ENCODE measurements around the gene SCAMP2. TPM values are rescaled to one million over a fixed set of nuclear protein-coding genes. Genes with fewer than 3 reads are reported as not detected.

SCAMP2 gene
- total RNA-seq, 1 donor from 2014 or later = 39.3 TPM

DNA sequence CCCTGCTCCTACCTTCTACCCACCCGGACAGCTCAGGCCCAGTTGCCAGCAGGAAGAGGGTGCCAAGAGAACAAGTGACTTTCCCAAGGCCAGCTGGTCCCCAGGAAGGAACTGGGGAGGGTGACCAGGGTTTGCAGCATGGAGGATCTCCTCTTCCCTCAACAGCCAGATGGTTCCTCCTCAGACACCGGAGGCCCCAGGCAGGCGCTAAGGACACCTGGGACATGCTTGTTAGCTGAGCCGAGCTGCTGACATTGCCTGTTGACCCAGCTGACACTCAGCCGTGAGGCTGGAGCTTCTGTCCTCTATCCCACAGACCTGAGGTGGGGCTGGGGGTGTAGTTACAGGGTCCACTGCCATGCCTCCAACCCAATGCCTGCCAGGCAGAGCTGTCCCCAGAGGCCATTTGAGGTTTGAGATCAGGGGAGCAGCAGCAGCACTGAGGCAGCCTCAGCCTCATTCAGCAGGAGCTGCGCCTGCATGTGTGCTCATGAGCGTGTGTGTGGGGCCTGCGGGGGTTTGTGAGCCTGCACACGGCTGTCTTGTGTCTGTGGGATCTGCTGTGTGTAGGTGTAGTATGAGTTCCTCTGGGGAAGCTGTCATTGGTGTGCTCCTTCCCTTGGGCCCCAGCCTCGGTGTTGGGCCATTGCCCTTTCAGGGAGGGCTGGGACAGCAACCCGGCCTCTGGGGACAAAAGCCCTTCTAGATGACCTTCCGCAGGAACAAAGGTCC is 39.6 kb downstream of the SCAMP2 start:
- H3K4me3 ChIP-seq (ENCODE audit: low read depth, low read length) = no peak overlapping the region
- TF ChIP-seq, protein P1, sequence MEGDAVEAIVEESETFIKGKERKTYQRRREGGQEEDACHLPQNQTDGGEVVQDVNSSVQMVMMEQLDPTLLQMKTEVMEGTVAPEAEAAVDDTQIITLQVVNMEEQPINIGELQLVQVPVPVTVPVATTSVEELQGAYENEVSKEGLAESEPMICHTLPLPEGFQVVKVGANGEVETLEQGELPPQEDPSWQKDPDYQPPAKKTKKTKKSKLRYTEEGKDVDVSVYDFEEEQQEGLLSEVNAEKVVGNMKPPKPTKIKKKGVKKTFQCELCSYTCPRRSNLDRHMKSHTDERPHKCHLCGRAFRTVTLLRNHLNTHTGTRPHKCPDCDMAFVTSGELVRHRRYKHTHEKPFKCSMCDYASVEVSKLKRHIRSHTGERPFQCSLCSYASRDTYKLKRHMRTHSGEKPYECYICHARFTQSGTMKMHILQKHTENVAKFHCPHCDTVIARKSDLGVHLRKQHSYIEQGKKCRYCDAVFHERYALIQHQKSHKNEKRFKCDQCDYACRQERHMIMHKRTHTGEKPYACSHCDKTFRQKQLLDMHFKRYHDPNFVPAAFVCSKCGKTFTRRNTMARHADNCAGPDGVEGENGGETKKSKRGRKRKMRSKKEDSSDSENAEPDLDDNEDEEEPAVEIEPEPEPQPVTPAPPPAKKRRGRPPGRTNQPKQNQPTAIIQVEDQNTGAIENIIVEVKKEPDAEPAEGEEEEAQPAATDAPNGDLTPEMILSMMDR (conservative IDR thresholded peaks at IDR 0.05; ENCODE audit: low read depth, low read length) = no peak
- DNase-seq (ENCODE audit: low read depth) = no peak

DNA sequence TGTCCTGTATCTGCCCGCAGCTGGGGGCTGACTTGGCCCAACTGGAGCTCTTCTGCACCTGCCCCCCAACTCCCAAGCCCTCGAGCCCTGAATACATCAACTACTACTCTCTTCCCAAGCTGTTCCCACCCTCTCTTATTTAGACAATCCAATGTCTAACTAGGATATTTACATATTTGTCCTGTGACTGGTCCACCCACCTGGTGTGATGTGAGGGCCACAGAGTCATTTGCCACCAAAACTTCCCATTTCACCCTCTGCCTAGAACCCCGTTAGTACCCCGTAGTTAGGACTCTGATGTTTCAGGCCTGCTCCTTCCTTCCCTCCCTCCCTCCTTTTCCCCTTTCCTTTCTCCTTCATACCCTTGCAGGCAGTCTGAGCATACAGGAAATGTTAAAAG is 40.3 kb downstream of the SCAMP2 start:
- TF ChIP-seq, protein P1 (conservative IDR thresholded peaks at IDR 0.05; ENCODE audit: low read depth, low read length) = no peak
- no peak for DNase-seq (ENCODE audit: low read depth)
- no peak overlapping the region for H3K4me3 ChIP-seq (ENCODE audit: low read depth, low read length)

DNA sequence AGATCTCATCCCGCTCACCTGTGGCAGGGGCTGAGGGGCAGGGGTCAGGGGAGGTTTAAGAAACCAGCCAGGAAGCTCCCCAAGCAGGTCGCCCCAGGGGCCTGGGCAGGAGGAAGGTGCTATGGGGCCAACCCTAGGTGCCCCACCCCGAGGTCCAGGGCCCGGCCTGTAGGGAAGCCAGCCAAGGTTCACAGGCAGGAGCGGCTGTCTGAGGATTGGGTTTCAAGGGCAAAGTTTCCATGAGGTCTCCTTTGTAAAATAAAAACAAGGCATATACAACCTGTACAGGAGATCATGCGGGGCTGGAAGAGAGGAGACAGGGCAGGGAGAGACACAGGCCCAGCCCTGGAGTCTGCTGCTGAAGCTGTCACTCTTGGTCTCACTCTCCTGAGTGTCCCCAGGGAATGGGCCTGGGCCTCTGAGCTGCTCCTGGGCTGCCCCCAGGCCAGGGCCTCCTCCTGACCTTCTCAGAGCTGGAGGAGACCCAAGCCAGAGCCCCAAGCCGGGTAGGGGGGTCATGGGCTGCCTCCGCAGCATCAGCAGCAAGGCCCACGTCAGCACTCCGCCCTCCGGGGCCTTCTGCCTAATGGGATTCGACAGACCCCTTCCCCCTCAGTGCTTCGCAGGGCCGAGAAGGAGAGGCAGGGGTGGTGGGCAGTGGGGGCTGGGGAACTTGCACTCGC is 41.2 kb downstream of the SCAMP2 start:
- H3K4me3 ChIP-seq (ENCODE audit: low read depth, low read length) = no peak overlapping the region
- TF ChIP-seq, protein P1 (conservative IDR thresholded peaks at IDR 0.05; ENCODE audit: low read depth, low read length) = no peak
- no peak for DNase-seq (ENCODE audit: low read depth)

DNA sequence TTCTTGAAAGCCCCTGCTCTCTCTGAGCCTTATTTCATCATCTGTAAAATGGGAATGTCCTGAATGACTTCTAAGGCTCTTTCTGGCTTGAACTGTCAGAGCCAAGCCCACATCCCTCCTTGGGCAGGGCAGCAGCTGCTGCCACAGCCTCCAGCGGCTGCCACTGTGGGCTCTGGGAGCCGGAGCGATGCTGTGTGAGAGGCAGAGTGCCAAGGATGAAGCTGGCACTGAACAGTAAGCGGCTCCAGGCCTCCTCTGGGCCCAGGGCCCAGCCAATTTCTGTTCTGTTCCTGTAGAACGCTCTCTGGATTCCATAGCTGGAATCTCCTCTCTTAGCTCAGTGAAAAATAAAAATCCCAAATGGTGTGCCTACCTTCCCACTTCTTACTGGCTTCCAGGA is 42.3 kb downstream of the SCAMP2 start:
- no peak overlapping the region for H3K4me3 ChIP-seq (ENCODE audit: low read depth, low read length)
- TF ChIP-seq, protein P1 (conservative IDR thresholded peaks at IDR 0.05; ENCODE audit: low read depth, low read length) = no peak
- DNase-seq (ENCODE audit: low read depth) = no peak

DNA sequence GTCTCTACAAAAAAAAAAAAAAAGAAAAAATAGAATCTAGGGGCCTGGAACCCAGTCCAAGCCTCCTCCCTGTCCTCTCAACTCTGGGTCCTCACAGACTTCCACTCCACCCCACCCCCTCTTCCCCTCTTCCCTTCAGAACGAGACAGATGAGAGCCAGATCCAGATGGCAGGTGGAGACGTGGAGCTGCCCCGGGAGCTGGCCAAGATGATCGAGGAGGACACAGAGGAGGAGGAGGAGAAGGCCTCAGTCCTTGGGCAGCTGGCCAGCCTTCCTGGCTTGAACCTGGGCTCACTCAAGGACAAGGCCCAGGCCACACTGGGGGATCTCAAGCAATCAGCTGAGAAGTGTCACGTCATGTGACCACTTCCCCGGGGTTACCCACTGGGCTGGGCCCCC is 43.2 kb downstream of the SCAMP2 start:
- TF ChIP-seq, protein P1 (conservative IDR thresholded peaks at IDR 0.05; ENCODE audit: low read depth, low read length) = no peak
- H3K4me3 ChIP-seq (ENCODE audit: low read depth, low read length) = no peak overlapping the region
- DNase-seq (ENCODE audit: low read depth) = no peak

DNA sequence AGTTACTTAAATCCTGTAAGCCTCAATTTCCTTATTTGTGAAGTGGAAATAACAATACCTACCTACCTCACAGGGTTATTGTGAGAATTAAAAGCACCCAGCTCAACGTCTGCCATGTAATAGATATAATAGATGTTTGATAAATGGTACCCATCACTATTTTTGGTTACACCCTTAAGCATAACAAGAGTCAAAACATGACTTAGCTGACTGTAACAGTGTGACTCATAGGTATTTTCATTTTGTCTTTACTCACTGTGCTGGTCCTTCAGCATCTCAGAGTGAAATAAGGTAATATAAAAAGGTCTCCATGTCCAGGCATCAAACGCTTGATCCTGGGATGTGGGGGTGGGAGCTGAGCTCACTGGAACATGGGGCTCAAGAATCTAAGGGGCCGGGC is 43.7 kb downstream of the SCAMP2 start:
- H3K4me3 ChIP-seq (ENCODE audit: low read depth, low read length) = no peak overlapping the region
- TF ChIP-seq, protein P1 (conservative IDR thresholded peaks at IDR 0.05; ENCODE audit: low read depth, low read length) = no peak
- no peak for DNase-seq (ENCODE audit: low read depth)

Data from epithelial cell of proximal tubule (primary cell).